PFSK-1 (cell line): ENCODE results near the gene RETSAT. TPM values are rescaled to one million over a fixed set of nuclear protein-coding genes. Genes with fewer than 3 reads are reported as not detected.

ENCODE experiments used
- FOXP2 ChIP-seq: optimal IDR thresholded peaks from 2 replicates; pipeline ENCODE3; 2011; ENCODE audit warnings: borderline replicate concordance, control low read depth, inconsistent platforms; ENCODE audit not compliant: insufficient read depth; ENCODE audit errors: extremely low read length, extremely low read depth
- POLR2AphosphoS5 ChIP-seq: IDR thresholded peaks from 2 replicates; pipeline ENCODE4 v1.6.1; 2012; ENCODE audit warnings: low read depth, mild to moderate bottlenecking, control low read depth, low read length, moderate library complexity
- SIN3A ChIP-seq: IDR thresholded peaks from 2 replicates; pipeline ENCODE4 v1.6.1; 2012; ENCODE audit warnings: mild to moderate bottlenecking, low read length, moderate library complexity, borderline replicate concordance; ENCODE audit not compliant: insufficient read depth
- TAF1 ChIP-seq: IDR thresholded peaks from 2 replicates; pipeline ENCODE4 v1.6.1; 2012; ENCODE audit warnings: low read length, control low read depth, borderline replicate concordance; ENCODE audit not compliant: insufficient read depth
- polyA plus RNA-seq: library from polyadenylated mRNA; unstranded; fragments of >200 nt; gene quantifications from one replicate; pipeline ENCODE4 v1.2.1, GENCODE V29; 2012; ENCODE audit warnings: low read depth, missing spikeins; ENCODE audit not compliant: insufficient read length
- TF ChIP-seq, protein P1 (sequence below), 2 experiments: IDR thresholded peaks; 2 replicates each; pipeline versions ENCODE4 v1.6.1 to v1.8.0; 2011 to 2012; ENCODE audit warnings: low read depth in 2 of 2, low read length in 2 of 2, control low read depth in 1 of 2, inconsistent platforms in 1 of 2, mild to moderate bottlenecking in 1 of 2, moderate library complexity in 1 of 2; ENCODE audit not compliant: insufficient read depth in 1 of 2

The RETSAT gene
- polyA plus RNA-seq = 29.9 TPM

DNA sequence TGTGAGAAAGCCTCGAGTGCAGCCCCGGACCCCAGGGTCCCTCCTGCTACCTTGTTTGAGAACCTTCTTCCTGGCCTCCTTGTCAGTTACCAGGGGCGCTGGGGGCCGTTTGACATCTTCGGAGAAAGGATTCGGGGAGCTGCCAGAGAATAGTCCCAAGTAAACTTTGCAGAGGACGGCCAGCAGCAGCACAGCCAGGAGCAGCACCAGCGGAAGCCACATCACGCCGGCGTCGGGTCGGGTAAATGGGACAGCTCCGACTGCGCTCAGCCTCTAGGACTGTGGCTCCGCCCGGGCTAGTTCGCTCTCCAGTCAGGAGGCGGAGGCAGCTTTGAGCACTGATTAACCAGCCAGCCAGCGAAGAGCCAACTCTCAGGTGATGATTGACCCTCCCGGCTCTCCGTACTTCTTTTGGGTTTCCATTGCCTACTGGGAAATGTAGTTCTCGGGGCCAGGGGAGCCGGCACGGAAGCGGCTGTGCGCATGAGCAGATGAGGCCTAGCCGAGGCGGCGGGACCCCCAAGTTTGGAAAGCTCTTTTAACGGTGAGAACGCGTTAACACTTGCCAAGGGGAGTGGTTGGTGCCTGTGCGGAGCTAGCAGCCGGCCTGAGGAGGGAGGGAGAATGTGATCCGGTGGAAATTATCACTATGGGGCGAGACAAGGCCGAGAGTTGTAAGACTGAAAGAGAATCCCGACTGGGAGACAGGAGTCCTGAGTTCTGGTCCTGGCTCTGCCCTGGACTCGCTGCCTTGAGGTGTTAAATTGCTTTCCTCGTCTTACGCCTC lies at the start of gene RETSAT, which contains the start of gene ELMOD3:
Gene RETSAT, minus strand, starts transcription at position 243 of the 787 bp plus-strand sequence. Its CDS starts 21 bp downstream, at position 222.
Gene ELMOD3, plus strand, starts transcription at position 484 of the 787 bp plus-strand sequence. CDS start 2,430 bp downstream, outside the sequence.
- TF ChIP-seq POLR2AphosphoS5 = peak; percentile 98
- TF ChIP-seq, protein P1, sequence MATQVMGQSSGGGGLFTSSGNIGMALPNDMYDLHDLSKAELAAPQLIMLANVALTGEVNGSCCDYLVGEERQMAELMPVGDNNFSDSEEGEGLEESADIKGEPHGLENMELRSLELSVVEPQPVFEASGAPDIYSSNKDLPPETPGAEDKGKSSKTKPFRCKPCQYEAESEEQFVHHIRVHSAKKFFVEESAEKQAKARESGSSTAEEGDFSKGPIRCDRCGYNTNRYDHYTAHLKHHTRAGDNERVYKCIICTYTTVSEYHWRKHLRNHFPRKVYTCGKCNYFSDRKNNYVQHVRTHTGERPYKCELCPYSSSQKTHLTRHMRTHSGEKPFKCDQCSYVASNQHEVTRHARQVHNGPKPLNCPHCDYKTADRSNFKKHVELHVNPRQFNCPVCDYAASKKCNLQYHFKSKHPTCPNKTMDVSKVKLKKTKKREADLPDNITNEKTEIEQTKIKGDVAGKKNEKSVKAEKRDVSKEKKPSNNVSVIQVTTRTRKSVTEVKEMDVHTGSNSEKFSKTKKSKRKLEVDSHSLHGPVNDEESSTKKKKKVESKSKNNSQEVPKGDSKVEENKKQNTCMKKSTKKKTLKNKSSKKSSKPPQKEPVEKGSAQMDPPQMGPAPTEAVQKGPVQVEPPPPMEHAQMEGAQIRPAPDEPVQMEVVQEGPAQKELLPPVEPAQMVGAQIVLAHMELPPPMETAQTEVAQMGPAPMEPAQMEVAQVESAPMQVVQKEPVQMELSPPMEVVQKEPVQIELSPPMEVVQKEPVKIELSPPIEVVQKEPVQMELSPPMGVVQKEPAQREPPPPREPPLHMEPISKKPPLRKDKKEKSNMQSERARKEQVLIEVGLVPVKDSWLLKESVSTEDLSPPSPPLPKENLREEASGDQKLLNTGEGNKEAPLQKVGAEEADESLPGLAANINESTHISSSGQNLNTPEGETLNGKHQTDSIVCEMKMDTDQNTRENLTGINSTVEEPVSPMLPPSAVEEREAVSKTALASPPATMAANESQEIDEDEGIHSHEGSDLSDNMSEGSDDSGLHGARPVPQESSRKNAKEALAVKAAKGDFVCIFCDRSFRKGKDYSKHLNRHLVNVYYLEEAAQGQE (IDR thresholded peaks at IDR 0.05; ENCODE audit: insufficient read depth in 1 of 2, low read depth in 2 of 2, low read length in 2 of 2) = peak; percentile 66 to 76
- peak; percentile 87 for TF ChIP-seq FOXP2
- TF ChIP-seq TAF1 = peak; percentile 99
- no peak; the same call in 1 of the 2 replicates for TF ChIP-seq SIN3A

DNA sequence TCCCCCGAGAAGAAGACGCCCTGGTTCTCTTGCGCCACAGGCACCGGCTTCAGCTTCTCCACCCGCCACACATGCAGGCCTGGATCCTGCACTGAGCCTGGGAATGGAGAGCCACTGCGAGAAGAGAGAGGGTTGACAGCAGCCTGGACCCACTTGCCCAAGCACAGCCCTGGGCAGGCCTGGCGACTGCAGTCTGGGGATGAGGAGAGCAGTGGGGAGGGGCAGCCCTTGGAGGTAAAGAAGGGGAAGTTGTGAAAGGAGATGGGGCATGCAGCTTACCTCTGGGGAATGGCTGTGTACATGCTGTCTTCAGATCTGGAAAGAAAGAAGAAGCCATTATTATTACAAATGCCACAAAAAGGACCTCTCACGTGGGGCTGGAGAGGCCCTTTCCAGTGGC lies 47.5 kb upstream of the RETSAT start:
- TF ChIP-seq SIN3A (no peak), TAF1 (no peak), POLR2AphosphoS5 (no peak), FOXP2 (no peak)
- TF ChIP-seq, protein P1 (IDR thresholded peaks at IDR 0.05; ENCODE audit: insufficient read depth in 1 of 2, low read depth in 2 of 2, low read length in 2 of 2) = no peak

DNA sequence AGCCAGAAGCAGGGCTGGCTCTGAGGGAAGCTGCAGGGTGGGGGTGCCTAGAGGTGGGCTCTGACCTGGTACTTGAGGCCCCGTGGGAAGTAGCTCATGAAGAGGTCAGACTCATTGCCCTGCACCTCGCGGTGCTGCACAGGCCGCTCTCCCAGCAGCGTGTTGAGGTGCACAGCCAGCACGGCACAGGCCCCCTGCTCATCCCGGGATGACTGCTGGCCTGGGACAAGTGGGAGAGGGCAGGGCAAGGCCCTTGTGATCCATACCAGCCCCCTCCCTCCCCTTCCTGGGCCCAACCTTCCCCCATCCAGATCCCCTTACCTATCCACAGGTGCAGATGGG lies 47.1 kb upstream of the RETSAT start:
- no peak for TF ChIP-seq POLR2AphosphoS5
- TF ChIP-seq SIN3A = no peak
- no peak for TF ChIP-seq TAF1
- TF ChIP-seq, protein P1 (IDR thresholded peaks at IDR 0.05; ENCODE audit: insufficient read depth in 1 of 2, low read depth in 2 of 2, low read length in 2 of 2) = no peak
- no peak for TF ChIP-seq FOXP2

DNA sequence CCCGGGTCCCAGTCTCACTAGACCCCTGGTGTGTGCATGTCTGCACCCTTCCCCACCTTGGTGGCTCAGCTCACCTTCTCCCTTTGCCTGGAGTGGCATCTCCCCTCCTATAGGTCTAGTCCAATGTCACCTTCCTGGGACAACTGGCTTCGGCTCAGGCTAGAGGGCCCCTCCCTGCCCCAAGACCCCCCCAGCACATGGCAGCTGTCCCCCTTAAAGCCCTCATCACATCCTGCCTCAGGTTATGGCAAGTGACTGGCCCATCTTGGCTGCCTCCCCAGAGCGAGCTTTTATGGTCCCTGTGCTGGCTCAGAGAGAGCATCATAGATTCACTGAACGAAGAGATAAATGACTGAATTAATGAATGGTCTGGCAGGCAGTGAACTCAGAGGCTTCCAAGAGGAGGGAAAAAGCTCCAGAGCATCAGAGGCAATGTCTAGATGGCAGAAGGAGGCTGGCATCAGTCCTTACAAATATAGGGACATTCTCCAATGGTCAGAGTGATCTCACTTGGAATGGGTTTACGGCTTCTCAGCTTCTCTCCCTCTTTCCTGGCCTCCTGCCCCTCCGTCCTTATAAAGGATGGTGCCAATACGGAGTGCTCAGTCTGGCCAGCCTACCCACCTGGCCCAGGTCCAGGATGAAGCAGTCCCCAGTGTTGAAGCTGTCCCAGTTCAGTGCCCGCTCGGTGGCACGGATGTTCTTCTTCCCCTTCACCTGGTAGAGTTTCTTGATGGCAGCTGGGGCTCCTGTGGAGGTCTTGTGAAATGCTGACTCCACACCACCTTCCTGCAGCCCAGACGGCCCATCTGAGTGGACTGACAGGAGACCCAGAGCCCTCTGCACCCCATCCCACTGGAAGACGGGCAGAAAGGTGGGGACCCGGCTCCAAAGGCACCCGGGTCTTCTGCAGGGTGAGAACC lies 46.5 kb upstream of the RETSAT start:
- TF ChIP-seq SIN3A = no peak
- no peak for TF ChIP-seq POLR2AphosphoS5
- TF ChIP-seq FOXP2 = no peak
- TF ChIP-seq, protein P1 (IDR thresholded peaks at IDR 0.05; ENCODE audit: insufficient read depth in 1 of 2, low read depth in 2 of 2, low read length in 2 of 2) = no peak
- TF ChIP-seq TAF1 = no peak
